HG03442 (cell line): ENCODE data around the gene CBY2.
"Not testable (repeated sequence)": the region's sequence is repeated elsewhere in the genome, so short reads cannot be mapped to it uniquely, and the experiment has no call there.

Source experiments
- ATAC-seq: cut with Tn5 transposase; IDR thresholded peaks from one replicate; pipeline ENCODE4 v1.9.1; 2021; ENCODE audit warnings: mild to moderate bottlenecking, moderate library complexity; ENCODE audit not compliant: unreplicated experiment

The CBY2 gene, protein sequence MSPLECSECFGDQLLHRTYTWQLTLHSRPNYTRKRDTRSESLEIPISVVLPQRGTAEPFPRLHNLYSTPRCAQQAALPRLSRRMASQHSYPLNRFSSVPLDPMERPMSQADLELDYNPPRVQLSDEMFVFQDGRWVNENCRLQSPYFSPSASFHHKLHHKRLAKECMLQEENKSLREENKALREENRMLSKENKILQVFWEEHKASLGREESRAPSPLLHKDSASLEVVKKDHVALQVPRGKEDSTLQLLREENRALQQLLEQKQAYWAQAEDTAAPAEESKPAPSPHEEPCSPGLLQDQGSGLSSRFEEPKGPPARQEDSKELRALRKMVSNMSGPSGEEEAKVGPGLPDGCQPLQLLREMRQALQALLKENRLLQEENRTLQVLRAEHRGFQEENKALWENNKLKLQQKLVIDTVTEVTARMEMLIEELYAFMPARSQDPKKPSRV

DNA sequence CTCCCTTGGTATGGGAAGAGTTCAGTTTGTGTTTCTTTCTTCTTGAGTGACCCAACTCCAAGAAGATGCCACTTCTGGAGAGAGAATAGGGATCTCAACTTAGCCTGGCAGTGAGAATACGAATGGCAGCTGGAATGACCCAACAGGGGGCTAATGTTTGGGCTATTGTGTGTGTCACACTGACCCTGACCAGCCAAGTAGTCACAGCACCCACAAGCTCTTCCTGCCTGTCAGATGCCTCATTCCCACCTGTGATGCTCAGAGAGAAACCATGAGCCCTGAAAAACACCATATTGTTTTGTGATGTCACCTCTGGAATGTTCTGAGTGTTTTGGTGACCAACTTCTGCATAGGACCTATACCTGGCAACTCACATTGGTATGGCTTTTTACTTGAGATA lies at the start of gene CBY2:
Gene CBY2, plus strand, starts transcription at position 233 of the 400 bp plus-strand sequence. Its CDS starts 71 bp downstream, at position 304.
- no peak for ATAC-seq

DNA sequence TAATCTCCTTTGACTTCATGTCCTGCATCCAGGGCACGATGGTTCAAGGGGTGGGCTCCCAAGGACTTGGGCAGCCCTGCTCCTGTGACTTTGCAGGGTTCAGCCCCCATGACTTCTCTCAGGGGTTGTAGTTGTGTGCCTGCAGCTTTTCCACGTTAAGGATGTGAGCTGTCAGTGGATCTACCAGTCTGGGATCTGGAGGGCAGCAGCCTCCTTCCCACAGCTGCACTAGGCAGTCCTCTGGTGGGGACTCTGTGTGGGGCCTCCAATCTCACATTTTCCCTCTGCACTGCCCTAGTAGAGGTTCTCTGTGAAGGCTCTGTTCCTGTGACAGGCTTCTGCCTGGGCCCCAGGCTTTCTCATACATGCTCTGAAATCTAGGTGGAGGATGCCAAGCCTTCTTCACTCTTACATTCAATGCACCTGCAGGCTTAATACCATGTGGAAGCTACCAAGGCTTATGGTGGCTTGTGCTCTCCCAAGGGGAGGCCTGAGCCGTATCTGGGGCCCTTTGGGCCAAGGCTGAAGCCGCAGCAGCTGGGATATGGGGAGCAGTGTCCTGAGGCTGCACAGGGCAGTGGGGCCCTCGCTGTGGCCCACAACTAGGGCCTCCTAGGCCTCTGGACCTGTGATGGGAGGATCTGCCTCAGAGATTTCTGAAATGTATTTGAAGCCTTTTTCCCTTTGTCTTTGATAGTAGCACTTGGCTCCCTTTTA lies 47.3 kb upstream of the CBY2 start:
- no peak for ATAC-seq

DNA sequence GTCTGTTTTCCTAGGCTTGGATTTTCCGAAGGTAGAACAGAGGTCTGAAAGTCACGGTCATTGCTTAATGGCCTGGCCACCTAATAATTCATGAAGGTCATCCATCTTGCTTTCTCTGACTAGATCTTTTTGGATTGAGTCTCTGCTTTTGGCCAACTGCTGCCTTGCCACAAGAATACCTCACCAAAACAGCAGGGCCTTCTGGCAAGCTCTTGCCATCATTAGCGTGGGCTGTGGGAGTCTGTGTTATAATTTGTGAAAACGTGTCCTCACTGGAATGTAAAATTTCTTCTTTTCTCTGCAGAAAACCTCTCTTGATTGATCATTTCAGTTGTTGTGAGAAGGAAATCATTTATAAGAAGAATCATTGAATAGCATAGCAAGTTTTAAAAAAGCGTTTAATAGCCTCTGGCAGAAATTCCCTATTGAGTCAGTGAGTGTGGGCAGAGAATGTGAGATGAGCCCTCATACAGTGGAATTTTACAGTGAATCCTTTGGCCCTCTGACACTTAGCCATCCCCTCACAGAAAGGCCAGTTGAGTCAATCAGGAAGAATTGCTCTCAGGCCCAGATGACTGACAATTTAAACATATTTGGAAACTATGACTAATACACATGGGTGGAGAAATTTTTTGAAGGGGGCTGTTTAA lies 43.4 kb upstream of the CBY2 start:
- ATAC-seq, result no peak

DNA sequence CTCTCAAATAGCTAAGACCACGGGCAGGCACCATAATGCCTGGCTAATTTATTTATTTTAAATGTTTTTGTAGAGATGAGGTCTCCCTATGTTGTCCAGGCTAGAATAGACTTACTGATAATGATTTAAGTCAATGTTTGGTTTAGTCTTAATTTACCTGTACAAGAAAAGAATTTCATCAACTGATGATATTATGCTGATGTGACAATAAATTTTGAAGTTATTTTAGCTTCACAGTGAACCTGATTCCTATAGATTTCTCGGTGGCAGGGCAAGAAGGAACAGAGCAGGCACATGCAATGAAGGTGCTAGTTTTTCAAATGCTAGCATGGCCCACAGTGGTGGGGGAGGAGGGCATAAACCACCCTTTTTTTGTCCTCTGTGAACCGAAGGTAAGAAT lies 42.6 kb upstream of the CBY2 start:
- no peak for ATAC-seq

DNA sequence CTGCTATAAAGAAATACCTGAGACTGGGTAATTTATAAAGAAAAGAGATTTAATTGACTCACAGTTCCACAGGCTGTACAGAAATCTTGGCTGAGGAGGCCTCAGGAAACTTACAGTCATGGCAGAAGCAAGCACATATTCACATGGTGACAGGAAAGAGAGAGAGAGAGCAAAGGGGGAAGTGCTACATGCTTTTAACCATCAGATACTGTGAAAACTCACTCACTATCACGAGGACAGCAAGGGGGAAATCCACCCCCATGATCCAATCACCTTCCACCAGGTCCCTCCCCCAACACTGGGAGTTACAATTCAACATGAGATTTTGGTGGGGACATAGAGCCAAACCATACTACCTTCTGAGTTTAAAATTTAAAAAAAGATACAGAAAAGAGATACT lies 41.7 kb upstream of the CBY2 start:
- ATAC-seq, result not testable (repeated sequence)

DNA sequence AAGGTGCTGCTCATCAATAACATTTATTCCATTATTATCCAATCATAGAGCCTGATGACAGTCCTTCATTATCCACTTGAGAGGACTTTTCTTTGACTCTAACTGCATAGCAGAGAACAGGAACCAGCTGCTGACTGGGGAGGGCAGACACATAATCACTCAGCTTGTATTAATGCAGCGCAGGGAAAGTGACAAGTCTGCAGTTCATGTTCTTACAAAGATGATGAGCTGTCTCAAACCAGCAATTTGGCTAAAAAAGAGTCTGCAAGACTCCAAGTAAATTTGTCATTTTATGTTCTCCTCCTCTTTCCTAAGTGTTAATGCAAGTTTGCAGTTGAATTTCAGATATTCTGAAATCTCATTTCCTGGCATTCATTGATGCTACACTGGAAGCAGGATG lies 40.0 kb upstream of the CBY2 start:
- ATAC-seq, result no peak

DNA sequence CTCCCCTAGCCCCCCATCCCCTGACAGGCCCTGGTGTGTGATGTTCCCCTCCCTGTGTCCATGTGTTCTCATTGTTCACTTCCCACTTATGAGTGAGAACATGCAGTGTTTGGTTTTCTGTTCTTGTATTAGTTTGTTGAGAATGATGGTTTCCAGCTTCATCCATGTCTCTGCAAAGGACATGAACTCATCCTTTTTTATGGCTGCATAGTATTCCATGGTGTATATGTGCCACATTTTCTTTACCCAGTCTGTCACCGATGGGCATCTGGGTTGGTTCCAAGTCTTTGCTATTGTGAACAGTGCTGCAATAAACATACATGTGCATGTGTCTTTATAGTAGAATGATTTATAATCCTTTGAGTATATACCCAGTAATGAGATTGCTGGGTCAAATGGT lies 39.2 kb upstream of the CBY2 start:
- not testable (repeated sequence) for ATAC-seq

DNA sequence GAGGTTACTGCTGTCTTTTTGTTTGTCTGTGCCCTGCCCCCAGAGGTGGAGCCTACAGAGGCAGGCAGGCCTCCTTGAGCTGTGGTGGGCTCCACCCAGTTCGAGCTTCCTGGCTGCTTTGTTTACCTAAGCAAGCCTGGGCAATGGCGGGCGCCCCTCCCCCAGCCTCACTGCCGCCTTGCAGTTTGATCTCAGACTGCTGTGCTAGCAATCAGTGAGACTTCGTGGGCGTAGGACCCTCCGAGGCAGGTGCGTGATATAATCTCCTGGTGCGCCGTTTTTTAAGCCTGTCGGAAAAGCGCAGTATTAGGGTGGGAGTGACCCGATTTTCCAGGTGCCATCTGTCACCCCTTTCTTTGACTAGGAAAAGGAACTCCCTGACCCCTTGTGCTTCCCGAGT lies 32.5 kb upstream of the CBY2 start:
- not testable (repeated sequence) for ATAC-seq

DNA sequence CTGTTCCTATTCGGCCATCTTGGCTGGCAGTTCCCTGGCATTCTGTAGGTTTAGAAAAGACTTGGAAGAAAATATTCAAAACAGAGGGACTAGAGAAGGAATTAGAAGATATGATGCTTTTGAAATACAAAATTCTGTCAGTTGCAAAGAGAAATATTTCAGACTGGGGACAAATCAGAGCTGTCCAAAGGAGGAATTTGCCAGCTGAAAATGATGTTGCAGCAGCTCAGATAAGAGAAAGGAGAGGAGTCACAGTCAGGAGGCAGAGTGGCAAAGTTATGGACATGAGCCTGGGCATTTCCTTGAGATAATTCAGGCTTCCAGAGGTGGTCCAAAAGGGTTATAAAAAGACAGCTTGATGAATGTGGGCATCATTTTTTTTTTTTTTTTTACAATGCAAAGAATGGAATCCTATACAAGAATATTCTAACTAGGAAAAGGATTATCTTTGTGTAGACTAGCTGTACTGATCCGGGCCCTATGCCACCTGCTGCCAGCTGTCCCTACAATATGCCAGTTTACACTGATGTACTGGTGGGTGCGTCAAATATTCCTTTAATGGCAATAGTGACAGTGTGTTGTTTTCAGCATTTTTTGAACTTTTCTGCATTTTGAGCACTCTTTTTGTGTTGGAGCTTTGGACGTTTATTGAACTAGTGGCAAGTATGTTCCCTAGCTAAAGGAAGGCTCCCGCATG lies 31.8 kb upstream of the CBY2 start:
- ATAC-seq, result no peak

DNA sequence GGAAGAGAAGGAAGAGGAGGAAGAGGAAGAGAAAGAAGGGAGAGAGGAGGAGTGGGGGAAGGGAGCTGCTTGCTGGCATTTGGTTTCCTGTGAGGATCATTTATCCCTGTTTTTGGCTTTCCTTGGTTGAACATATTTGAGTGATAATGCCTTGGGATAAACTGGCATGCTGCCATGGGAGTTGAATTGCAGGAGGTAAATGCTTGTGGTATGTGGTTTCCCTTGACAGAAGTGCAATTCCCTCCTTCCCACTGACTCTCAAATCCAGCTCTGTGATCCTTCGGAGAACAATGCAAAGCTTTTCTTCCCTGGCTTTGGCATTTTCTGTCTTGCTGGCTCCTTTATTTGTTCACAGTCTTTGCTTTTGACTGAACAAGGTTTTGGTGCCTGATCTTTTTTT lies 27.2 kb upstream of the CBY2 start:
- no peak for ATAC-seq

DNA sequence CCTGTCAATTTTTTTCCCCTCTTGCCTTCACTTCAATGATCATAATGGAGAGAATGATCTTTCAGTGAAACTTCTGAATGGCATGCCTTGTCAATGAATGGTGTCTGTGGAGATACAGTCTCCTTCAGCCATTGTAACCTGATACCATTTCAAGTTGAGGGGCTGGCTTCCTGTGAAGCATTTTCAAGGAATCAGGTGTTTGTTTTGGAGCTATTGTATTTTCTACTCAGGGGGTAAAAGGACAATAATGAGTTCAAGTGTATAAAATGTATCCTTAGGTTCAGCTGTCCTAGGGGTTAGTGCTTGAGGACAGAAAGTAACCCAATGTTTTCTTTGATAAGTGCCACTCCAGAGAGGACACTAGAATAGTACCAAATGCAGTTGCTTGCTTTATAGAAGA lies 23.8 kb upstream of the CBY2 start:
- ATAC-seq, result no peak

DNA sequence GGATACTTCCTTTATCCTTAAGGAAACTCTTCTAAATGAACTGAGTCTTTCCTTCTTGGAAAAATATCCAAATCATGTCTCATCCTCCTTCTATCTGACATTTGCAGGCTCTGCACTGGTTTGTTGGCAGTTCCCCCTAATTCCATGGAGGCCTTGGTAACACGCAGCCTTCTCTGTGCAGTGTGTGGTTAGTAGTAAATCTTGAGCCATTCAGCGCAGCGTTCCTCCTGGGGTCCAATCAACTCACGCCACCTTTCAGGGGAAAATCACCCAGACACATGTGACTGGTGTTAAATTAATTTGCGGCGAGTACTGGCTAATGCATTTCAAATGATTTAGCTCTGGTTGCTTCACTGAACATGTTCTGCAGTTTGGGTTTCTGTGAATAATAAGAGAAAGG lies 21.0 kb upstream of the CBY2 start:
- no peak for ATAC-seq

DNA sequence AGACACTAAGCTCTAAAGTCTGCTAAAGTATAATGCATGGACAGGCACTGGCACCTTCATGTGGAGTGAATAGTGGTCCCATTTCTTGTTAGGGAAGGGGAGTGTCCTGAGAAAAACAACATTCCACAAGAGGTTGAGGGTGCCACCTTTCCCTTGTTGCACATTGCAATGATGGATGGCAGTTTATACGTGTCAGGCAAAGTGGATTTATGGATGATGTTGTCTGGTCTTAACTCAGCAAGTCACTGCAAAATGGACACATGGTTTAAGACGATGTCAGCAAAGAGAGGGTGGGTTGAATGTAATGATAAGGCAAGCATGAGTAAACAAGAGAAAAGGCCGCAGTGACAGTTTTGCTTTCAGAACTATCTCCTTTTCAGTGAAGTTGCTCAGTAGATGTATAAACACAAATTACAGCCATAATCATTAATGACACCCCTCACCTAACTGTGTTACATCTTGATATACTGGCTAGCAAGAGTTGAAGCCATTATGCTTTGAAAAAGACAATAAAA lies 19.6 kb upstream of the CBY2 start:
- no peak for ATAC-seq

DNA sequence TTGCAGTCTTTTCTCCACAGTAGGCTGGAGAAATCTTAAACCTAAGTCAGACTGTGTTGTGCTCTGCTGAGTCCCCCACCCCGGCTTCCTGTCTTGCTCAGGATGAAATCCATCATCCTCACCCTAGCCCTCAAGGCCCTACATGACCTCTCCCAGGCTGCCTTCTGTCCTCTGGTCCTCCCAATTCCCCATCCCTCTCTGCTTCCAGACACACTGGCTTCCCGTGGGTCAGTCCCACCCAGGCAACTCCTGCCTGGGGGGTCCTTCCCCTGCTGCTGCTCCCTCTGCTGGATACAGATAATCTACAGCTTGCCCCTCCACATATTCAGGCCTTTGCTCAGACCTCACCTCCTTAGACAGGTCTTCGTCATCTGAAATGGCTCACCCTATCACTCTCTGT lies 18.4 kb upstream of the CBY2 start:
- no peak for ATAC-seq

DNA sequence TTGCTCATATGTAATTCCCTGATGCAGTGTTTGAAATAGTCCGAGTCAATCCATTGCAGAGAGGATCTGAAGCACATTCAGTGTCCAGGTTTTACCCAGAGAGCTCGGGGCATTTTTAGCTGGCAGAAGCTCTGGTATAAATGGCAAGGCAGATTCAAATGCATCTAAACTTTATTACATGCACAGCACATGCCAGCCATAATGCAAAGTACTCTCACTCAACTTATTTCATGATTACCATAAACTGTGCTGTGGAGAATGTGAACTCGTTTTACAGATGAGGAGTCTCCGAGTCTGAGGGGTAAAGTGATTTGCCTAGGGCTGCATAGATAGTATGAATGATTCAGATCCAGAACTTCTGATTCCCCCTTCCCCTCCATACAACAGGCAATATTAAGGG lies 13.5 kb upstream of the CBY2 start:
- no peak for ATAC-seq

DNA sequence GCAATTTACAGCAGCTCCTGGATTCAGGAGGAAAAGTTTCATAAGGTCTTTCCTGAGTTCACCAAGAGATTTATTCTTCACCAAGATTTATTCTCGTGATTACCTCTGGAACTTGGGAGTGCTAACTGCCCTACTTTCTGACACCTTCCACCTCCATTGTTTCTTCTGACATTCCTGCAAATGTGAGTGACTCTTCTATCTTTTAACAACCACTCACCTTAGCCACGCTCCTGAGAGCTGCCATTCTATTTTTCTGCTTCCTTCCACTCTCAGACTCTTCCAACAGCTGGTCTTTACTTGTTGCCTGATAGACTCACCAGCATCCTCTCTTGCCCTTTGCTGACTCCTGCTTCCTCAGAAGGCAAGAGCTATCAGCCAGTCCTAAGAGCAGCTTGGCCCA lies 11.5 kb upstream of the CBY2 start:
- no peak for ATAC-seq

DNA sequence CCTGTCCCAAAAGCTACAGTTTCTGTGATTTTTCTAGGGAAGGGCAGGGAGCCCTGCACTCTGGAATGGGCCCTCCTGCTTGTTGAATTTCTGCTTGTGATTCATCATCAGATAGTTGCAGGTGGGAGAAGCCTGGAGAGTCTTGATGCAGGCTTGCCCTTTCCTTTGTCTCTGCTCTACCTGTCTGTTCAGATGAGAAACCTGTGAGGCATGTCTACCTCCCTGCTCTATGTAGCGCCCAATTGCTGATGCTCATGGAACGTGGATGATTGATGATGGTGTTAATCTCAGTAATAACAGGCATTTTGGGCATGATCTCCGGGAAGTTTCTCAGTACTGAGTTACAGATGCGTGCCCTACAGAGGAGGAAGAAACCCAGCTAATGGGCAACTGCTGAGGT lies 10.9 kb upstream of the CBY2 start:
- no peak for ATAC-seq

DNA sequence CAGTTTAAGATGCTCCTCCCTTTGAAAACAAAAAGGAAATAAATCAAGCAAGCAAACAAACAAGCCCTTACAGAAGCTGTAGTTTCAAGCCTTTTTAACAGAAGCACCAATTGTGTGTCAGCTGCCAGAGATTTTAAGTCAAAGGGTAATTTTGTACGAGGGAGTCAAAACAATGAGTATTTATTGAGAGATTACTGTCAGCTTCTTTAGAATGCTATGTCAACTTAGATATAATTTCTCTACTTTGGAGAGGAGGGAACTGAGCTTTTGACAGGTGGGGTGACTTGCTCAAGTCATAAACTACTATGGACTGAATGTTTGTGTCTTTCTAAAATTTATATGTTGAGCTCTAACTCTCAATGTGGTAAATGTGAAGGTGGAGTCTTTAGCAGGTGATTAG lies 10.5 kb upstream of the CBY2 start:
- ATAC-seq, result no peak

DNA sequence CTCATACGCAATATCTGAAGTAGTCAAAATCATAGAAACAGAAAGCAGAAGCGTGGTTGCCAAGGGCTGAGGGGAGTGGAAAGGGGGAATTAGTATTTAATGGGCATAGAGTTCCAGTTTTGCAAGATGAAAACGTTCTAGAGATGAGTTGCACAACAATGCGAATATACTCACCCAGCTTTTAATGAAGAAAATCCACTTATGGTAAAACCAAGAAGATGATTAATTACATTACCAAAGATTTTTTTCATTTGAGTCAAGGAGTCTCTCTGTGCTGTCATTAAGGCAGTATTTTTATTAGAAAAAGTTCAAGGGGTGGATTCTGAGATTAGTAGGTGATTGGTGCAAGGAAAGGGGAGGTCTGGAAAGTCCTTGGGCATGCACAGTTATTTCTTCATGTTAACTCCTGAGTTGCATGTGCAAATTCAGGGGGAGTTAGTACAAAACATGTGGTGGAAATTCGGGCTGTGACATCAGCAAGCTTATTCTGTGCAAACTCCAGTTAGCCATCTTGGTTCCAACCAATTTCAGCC lies 6.9 kb upstream of the CBY2 start:
- ATAC-seq, result peak; percentile 54

DNA sequence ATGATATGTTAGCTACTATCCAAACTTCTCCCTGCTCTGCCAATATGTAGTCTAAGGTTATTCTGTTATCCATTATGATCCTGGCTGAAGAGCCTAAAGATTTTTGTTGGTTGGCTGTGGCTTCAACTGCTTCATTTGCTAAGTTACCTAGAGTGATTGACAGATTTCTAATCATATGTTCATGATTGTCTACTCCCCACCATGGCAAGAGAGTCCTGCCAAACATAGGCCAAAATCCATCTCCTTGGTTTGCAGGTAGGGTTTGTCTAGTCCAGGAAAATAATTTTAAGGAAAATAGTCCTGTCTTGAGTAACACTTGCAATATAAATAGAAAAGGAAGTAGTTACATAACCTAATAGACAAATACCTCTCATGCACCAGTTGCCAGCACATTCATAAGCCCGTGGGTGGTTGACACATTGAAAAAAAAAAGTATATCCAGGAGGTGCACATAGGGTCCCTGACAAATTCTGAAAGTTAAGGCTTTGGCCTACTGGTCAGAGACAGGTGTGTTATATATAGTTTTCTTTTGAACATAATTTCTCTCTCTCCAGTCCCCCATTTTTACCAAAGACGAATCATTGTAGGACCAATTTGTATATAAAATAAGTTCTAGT lies 5.4 kb upstream of the CBY2 start:
- ATAC-seq, result peak; percentile 48
